Suppressor macrophage treated with lipopolysaccharide for 1 hour (primary cell): Measurements from ENCODE around the gene DYNC1LI2.
A peak's percentile ranks its signal among the peaks of the same experiment; 100 is the strongest.

ENCODE experiments used
- DNase-seq, 3 donors: peaks; one replicate each; pipeline ENCODE4 v3.0.0-alpha.2; 2020 to 2022

The DYNC1LI2 gene

GRCh38 chr16:66740010-66740409 lies 11.4 kb downstream of the DYNC1LI2 start:
- peak; percentile 50 to 64 (median 55) for DNase-seq

- DNase-seq, result no peak
These were observed 15.5 kb downstream of the DYNC1LI2 start for GRCh38 chr16:66735891-66736290.

- DNase-seq, result no peak
These were observed 20.3 kb downstream of the DYNC1LI2 start for GRCh38 chr16:66731101-66731500.

GRCh38 chr16:66728804-66729203 lies 22.6 kb downstream of the DYNC1LI2 start:
- DNase-seq, result no peak

GRCh38 chr16:66728117-66728787 lies 23.2 kb downstream of the DYNC1LI2 start:
- DNase-seq, result peak; percentile 56 to 86 (median 82)

DNA sequence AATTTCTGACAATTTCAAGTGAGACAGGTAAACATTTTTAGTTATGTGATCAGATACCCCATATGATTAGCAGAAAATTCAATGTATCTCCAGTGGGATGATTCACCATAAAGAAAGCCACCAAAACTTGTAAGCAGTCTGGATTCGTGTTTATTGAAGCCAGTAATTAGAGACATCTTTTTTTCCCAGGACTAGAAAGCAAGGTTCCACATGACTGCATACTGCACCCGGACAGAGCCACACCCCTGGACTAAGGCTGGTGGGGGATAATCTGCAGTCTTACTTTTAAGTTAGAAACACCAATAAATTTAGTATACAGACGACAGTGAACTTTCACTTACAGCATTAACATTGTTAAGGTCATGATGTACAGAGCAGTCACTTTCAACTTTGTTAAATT lies 30.6 kb downstream of the DYNC1LI2 start:
- DNase-seq, result no peak

- DNase-seq, result no peak
These were observed 32.2 kb downstream of the DYNC1LI2 start for GRCh38 chr16:66719246-66719645.

DNA sequence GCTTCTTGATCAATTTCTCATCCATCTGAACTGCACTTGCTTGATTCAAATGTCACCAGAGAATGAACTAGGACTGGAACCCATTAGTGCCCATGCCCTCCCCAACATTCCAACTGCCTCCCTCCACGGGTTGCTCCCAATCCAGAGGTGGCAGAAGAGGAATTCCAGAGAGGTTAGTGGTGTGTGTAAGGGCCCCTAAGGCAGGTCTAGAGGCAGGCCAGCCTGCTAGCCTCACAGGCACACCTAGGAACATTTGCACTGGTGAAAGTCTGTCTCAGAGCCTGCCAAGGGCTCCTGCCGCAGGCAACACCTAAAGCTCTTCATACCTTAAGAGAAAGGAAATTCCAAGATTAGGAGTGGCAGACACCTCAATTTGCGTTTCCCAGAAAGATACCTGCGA lies 33.6 kb downstream of the DYNC1LI2 start:
- DNase-seq, result no peak

DNA sequence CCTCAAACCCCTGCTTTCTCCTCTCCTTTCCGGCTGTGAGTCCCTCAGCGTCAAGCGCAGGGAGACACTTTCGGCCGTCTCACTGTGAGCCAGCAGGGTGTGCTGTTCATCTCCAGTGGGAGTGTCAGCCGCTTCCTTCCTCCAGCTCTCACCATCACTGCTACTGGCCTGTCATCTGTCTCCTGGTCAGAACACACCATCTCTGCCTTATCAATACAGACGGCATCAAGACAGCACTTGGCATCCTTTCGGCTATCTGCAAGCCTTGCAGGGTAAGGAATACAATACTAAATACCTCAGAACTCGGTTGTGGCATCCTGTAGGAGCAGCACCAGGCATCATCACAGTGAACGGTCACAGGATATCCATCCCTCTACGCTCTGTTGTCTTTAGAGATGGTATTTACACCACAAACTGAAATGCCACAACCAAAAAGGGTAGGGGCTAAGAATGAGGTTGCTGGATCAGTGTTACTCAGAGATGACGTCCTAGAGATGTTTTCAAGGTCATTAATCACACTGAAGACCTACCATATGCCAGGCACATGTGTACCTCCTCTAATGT lies 34.2 kb downstream of the DYNC1LI2 start:
- DNase-seq, result peak; percentile 58 to 66 (median 65)

- no peak for DNase-seq
These were observed 36.6 kb downstream of the DYNC1LI2 start for GRCh38 chr16:66714654-66715307.

DNA sequence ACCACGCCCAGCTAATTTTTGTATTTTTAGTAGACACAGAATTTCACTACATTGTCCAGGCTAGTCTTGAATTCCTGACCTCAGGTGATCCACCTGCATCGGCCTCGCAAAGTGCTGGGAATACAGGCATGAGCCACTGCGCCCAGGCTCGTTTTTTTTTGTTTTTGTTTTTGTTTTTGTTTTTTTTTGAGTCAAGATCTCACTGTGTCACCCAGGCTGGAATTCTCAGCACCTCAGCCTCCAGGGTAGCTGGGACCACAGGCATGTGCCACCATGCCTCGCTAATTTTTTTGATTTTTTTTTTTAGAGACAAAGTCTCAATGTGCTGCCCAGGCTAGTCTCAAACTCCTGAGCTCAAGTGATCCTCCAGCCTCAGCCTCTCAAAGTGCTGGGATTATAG lies 37.3 kb downstream of the DYNC1LI2 start:
- no peak for DNase-seq

- no peak for DNase-seq
These were observed 38.3 kb downstream of the DYNC1LI2 start for GRCh38 chr16:66713076-66713475.

- DNase-seq, result no peak
These were observed 38.9 kb downstream of the DYNC1LI2 start for GRCh38 chr16:66712512-66712911.

DNA sequence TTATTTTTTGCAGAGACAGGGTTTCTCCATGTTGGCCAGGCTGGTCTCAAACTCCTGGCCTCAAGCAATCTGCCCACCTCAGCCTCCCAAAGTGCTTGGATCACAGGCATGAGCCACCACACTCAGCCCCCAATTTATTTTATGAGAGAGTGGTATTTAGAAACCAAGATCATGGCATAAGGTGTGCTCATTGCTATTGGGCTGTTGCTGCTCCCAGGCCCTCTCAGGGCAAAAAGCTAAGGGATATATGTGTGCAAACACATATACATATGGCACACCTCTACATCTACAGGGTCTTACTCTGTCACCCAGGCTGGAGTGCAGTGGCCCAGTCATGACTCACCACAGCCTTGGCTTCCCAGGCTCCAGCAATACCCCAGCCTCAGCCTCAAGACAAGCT lies 39.8 kb downstream of the DYNC1LI2 start:
- DNase-seq, result no peak

- no peak for DNase-seq
These were observed 44.9 kb downstream of the DYNC1LI2 start for GRCh38 chr16:66706506-66706880.

DNA sequence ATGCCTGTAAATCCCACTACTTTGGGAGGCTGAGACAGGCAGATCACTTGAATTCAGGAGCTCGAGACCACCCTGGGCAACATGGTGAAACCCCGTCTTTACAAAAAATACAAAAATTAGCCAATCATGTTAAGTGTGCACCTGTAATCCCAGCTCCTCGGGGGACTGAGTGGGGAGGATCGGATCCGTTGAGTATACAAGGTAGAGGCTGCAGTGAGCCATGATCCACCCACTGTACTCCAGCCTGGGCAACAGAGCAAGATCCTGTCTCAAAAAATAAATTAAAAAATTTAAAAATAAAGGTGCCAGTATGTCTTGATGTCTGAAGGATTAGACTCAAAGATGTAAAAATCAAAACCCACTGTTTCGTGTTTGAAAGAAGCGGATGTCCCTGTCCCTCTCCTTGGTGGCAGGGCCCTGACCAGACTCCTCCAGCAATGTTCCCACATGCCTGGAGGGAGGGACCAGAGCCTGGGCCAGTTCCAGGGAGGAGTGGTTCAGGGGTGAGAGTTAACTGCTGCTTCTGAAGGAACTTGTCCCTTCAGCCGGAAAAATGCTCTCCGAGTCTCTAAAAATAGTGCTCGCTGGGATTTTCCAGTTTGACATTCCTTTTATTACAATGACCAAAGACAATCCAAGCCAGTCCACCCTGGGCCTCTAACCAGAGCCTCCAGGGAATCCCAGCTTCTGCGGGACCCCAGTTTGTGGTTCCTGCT lies 45.5 kb downstream of the DYNC1LI2 start:
- DNase-seq, result no peak

DNA sequence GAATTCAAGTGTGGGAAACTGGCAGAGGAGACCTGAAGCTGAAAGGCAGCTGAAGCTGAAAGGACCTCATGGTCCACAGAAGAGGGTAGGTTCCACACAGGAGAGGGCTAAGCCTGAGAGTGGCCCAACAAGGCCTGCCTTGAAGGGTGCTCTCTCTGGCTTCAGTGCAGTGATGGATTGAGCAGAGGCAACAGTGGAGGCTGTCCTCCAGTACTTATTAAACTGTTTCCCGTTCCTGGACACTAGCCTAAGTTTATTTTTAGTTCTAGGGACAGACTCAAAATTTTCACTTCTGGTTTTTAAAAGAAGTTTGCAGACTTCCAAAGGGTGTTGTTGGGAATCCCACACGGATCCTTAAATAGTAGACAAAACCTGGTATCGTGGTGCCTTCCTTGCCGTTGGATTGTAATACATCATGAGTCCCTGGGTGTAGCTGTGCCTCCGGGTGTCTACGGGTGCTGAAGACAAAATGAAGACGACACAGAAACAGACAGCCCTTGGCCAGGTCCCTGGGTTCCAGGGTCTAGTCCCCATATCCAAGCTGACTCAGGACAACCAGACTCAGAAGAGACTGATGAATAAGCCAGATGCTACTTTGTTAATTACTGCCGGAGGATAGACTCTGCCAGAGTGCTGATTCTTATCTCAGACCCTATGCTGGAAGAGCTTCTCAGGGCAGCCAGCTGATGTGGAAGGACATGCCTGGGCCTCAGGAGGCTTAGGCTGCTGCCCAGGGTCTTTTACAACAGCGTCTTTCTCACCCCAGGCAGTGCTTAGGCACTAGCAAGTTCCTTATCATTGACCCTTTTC lies 47.8 kb downstream of the DYNC1LI2 start:
- peak; percentile 12 to 32 (median 30) for DNase-seq

- DNase-seq, result no peak
These were observed 49.9 kb downstream of the DYNC1LI2 start for GRCh38 chr16:66701516-66701915.

GRCh38 chr16:66701026-66701425 lies 50.4 kb downstream of the DYNC1LI2 start:
- peak; percentile 8 to 57 (median 32) for DNase-seq

DNA sequence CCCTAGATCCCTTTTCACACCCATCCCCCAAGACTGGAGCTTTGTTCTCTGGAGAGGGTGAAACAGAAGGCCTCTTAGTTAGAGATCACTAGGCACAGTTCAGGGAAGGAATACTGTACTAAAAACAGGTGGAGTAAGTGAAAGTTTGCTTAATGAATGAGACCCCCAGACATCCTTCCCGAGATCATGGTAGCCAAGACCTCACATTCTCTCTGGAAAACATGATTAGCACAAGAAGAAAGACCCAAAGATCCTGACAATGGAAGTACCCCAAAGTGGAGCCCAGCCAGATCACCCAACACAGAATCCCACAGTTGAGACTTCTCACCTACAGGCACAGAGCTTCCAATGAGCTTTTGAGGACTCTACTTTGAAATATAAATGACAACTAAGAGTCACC lies 51.5 kb downstream of the DYNC1LI2 start:
- DNase-seq, result no peak

GRCh38 chr16:66698046-66698445 lies 53.4 kb downstream of the DYNC1LI2 start:
- no peak for DNase-seq

DNA sequence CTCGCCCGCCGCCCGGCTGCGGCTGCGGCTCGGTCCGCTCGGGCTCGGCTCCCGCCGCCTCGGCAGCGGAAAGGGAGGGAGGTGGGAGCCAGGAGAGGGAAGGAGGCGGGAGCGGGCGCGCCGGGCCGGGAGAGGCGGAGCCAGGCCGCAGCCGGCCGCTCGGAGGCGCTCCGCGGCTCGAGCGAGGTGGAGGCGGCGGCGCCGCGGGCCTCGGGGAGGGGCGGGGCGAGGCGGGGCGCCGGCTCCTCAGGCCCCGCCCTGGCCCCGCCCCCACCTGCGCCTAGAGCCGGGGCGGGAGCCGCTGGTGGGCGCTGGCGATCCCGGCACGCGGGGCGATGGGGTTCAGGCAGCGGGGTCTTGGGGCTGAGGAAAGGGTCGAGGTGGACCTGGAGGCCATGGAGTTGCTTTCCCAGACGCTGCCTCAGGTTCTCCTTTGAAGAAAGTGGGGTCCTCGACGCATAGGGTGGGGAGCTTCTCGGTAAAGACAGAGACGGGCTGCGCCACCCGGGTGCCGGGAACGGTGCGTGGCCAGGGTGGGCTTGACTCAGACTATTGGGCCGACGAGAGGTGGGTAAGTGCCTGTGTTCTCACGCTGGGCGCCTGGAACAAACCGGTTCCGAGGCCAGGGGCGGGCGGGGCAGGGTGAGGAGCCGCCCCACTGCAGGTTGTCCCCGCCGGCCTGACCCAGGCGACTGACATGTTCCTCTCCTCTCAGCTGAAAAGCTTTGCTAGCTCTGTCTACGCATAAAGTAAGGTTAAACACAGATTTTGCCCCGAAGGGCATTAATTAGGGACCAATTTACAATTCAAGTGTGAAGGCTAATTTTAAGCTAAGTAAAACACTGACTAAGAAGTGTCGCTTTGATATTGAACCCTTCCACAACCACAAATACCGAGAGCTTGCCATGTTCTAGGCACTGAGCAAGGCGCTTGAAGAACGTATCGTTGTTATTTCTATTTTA lies 54.5 kb downstream of the DYNC1LI2 start, which contains the start of gene CMTM4:
CMTM4 (minus strand) TSS at position 75 of the 962 bp plus-strand sequence. CDS start 218 bp downstream, outside the sequence.
- DNase-seq, result peak; percentile 91 to 97 (median 94)
